Esophagus squamous epithelium (tissue), 5 donors: ENCODE data around the gene TRAPPC2. TPM values are rescaled to one million over a fixed set of nuclear protein-coding genes. Genes with fewer than 3 reads are reported as not detected.
A peak's percentile ranks its signal among the peaks of the same experiment; 100 is the strongest.
"Not testable (repeated sequence)": the region's sequence is repeated elsewhere in the genome, so short reads cannot be mapped to it uniquely, and the experiment has no call there.

Experiments used
- DNase-seq: peaks from one replicate; lab custom pipeline; 2025; lab: John Stamatoyannopoulos, UW
- H3K27ac ChIP-seq, 4 donors: fragments of 200-600 bp; sonication (generic); one replicate each; pipeline ENCODE4 v1.5.1; 2016 to 2019; ENCODE audit warnings: mild to moderate bottlenecking in 1 of 4
- H3K27me3 ChIP-seq, 4 donors: fragments of 200-600 bp; sonication (generic); 1 replicate in 3 of 4; 2 replicates in 1 of 4; pipeline versions ENCODE4 v1.5.1 to v1.6.0; 2017 to 2021; ENCODE audit warnings: antibody characterized with exemption in 1 of 4
- H3K36me3 ChIP-seq, 3 donors: fragments of 200-600 bp; sonication (generic); one replicate each; pipeline ENCODE4 v1.5.1; 2016 to 2019
- H3K4me1 ChIP-seq, 3 donors: fragments of 200-600 bp; sonication (generic); one replicate each; pipeline ENCODE4 v1.5.1; 2017 to 2019
- H3K4me3 ChIP-seq, 4 donors: fragments of 200-600 bp; sonication (generic); 1 replicate in 3 of 4; 2 replicates in 1 of 4; pipeline ENCODE4 v1.5.1; 2016 to 2019; ENCODE audit warnings: mild to moderate bottlenecking in 2 of 4, moderate library complexity in 1 of 4
- H3K9me3 ChIP-seq, 3 donors: fragments of 200-600 bp; sonication (generic); one replicate each; pipeline ENCODE4 v1.5.1; 2016 to 2019
- CTCF ChIP-seq, 6 experiments: fragments of 450-650 bp in 4 of 6; fragments of 200-600 bp in 2 of 6; sonication (generic) in 2 of 6; IDR thresholded peaks; one replicate each; pipeline ENCODE4 v1.5.1; 2016 to 2019; ENCODE audit warnings: antibody characterized with exemption in 6 of 6, mild to moderate bottlenecking in 4 of 6, moderate library complexity in 4 of 6
- POLR2A ChIP-seq, 4 donors: fragments of 450-650 bp; IDR thresholded peaks; one replicate each; pipeline ENCODE4 v1.6.1; 2017; ENCODE audit warnings: antibody characterized with exemption in 4 of 4, mild to moderate bottlenecking in 4 of 4, moderate library complexity in 3 of 4
- WGBS, 2 donors: methylation state at CpG; one replicate each; pipeline ENCODE4 v1.1.5; 2018; 5-methylcytosine and 5-hydroxymethylcytosine counted together
- intact Hi-C: fragments of 100-400 bp; cut with DNase I; formaldehyde crosslinking; loops from one replicate; pipeline ENCODE4 v1.15.0; 2022
- total RNA-seq, 4 donors: library from RNA; depleted of rRNA; stranded (reverse); fragments of >200 nt; gene quantifications; one replicate each; pipeline ENCODE4 v1.1.0, GENCODE V29; 2016
- donor health status: DM: yes; HTN: yes; CAD: no.

TRAPPC2 gene
- total RNA-seq, 4 donors from 2014 or later, result 8.9 to 12.8 (median 11.0) TPM

- no peak for TF ChIP-seq CTCF (IDR thresholded peaks at IDR 0.05)
- no peak for TF ChIP-seq POLR2A (IDR thresholded peaks at IDR 0.05)
- intact Hi-C loops, result no loop called here
- no peak for DNase-seq
- Histone ChIP-seq H3K4me3 (no peak overlapping the region), H3K9me3 (no peaks in the 10 kb centered on the region), H3K36me3 (no peaks in the 10 kb centered on the region), H3K27me3 (no peaks in the 10 kb centered on the region), H3K4me1 (no peaks in the 10 kb centered on the region), H3K27ac (no peak overlapping the region)
Measured at GRCh38 chrX:13676885-13677284, 57.5 kb downstream of the TRAPPC2 start.

- TF ChIP-seq POLR2A (IDR thresholded peaks at IDR 0.05) (no peak), CTCF (IDR thresholded peaks at IDR 0.05) (no peak)
- no peaks in the 10 kb centered on the region for H3K9me3 ChIP-seq
- intact Hi-C loops, result no loop called here
- H3K27ac ChIP-seq, result no peak overlapping the region
- H3K36me3 ChIP-seq, result no peaks in the 10 kb centered on the region
- H3K4me3 ChIP-seq, result no peak overlapping the region
- H3K27me3 ChIP-seq, result no peaks in the 10 kb centered on the region
- no peak for DNase-seq
- H3K4me1 ChIP-seq, result peaks cover 6 to 16% (median 6%) of the 10 kb centered on the region in 3 donors
Measured at GRCh38 chrX:13673016-13673415, 61.4 kb downstream of the TRAPPC2 start.

GRCh38 chrX:13670197-13670596 lies 64.2 kb downstream of the TRAPPC2 start:
- Histone ChIP-seq H3K27me3 (no peaks in the 10 kb centered on the region), H3K4me3 (no peak overlapping the region), H3K9me3 (no peaks in the 10 kb centered on the region), H3K4me1 (peaks cover 6 to 17% (median 6%) of the 10 kb centered on the region in 3 donors), H3K27ac (no peak overlapping the region), H3K36me3 (no peaks in the 10 kb centered on the region)
- 65 to 83% methylated on average over 4 to 5 of the region's 5 CpGs for WGBS, 2 donors
- TF ChIP-seq CTCF (IDR thresholded peaks at IDR 0.05) (no peak), POLR2A (IDR thresholded peaks at IDR 0.05) (no peak)
- DNase-seq, result no peak
- intact Hi-C loops, result no loop called here

- H3K9me3 ChIP-seq, H3K4me3 ChIP-seq, DNase-seq, intact Hi-C loops, H3K27me3 ChIP-seq, H3K36me3 ChIP-seq: not testable (repeated sequence)
- Histone ChIP-seq H3K4me1 (peaks cover 6 to 17% (median 6%) of the 10 kb centered on the region in 3 donors), H3K27ac (peak overlapping the region; percentile 26 to 76 (median 64))
- 77 to 86% methylated on average over 5 to 8 of the region's 8 CpGs for WGBS, 2 donors
Measured at GRCh38 chrX:13669755-13670154, 64.7 kb downstream of the TRAPPC2 start.

GRCh38 chrX:13669246-13669737 lies 65.1 kb downstream of the TRAPPC2 start:
- Histone ChIP-seq H3K4me1 (peaks cover 6 to 17% (median 6%) of the 10 kb centered on the region in 3 donors), H3K9me3 (no peaks in the 10 kb centered on the region), H3K27me3 (no peaks in the 10 kb centered on the region), H3K4me3 (peak overlapping the region in 1 of 4 donors; percentile 38), H3K27ac (peak overlapping the region; percentile 26 to 76 (median 64)), H3K36me3 (no peaks in the 10 kb centered on the region)
- WGBS, 2 donors, result 7 to 21% methylated on average over 9 of the region's 9 CpGs
- intact Hi-C loops, result no loop called here
- DNase-seq, result no peak
- TF ChIP-seq POLR2A (IDR thresholded peaks at IDR 0.05) (no peak), CTCF (IDR thresholded peaks at IDR 0.05) (peak in 1 of 6 experiments; percentile 9)

- DNase-seq, result no peak
- Histone ChIP-seq H3K4me3 (no peak overlapping the region), H3K4me1 (peaks cover 6 to 17% (median 6%) of the 10 kb centered on the region in 3 donors), H3K27me3 (no peaks in the 10 kb centered on the region), H3K36me3 (no peaks in the 10 kb centered on the region), H3K27ac (no peak overlapping the region), H3K9me3 (no peaks in the 10 kb centered on the region)
- no peak for TF ChIP-seq POLR2A (IDR thresholded peaks at IDR 0.05)
- TF ChIP-seq CTCF (IDR thresholded peaks at IDR 0.05), result no peak
- intact Hi-C loops, result no loop called here
Measured at GRCh38 chrX:13667919-13668318, 66.5 kb downstream of the TRAPPC2 start.
